Small intestine (tissue), 7 donors: ENCODE data around the gene SLC27A6. TPM values are rescaled to one million over a fixed set of nuclear protein-coding genes. Genes with fewer than 3 reads are reported as not detected.

Source experiments
- DNase-seq, 2 donors: peaks; one replicate each; pipeline versions ENCODE4 v3.0.0 to v3.0.0-alpha.2; 2013
- FAIRE-seq: peaks from 2 replicates; lab custom pipeline; 2012; peaks lifted over from hg19 to GRCh38; lab: Jason Lieb, UNC
- H3K27ac ChIP-seq, 3 donors: one replicate each; pipeline ENCODE4 v1.5.1; 2013; ENCODE audit warnings: low read length in 2 of 3, mild to moderate bottlenecking in 2 of 3, control low read depth in 1 of 3, inconsistent platforms in 1 of 3, low read depth in 1 of 3, moderate library complexity in 1 of 3
- H3K27me3 ChIP-seq, 3 donors: one replicate each; pipeline ENCODE4 v1.6.1; 2013; ENCODE audit warnings: low read length in 3 of 3, inconsistent platforms in 1 of 3; ENCODE audit not compliant: control insufficient read depth in 3 of 3, insufficient read depth in 3 of 3
- H3K36me3 ChIP-seq, 3 donors: one replicate each; pipeline ENCODE4 v1.6.1; 2013; ENCODE audit warnings: low read length in 3 of 3, inconsistent platforms in 1 of 3, low read depth in 1 of 3, mild to moderate bottlenecking in 1 of 3, moderate library complexity in 1 of 3; ENCODE audit not compliant: control insufficient read depth in 3 of 3, insufficient read depth in 2 of 3
- H3K4me1 ChIP-seq, 3 donors: one replicate each; pipeline ENCODE4 v1.6.1; 2013; ENCODE audit warnings: low read length in 2 of 3, inconsistent platforms in 1 of 3, low read depth in 1 of 3, mild to moderate bottlenecking in 1 of 3, moderate library complexity in 1 of 3; ENCODE audit not compliant: control insufficient read depth in 3 of 3, insufficient read depth in 2 of 3
- H3K4me3 ChIP-seq, 3 donors: one replicate each; pipeline ENCODE4 v1.5.1; 2013; ENCODE audit warnings: low read length in 3 of 3, control low read depth in 1 of 3, inconsistent platforms in 1 of 3, low read depth in 1 of 3, mild to moderate bottlenecking in 1 of 3, moderate library complexity in 1 of 3
- H3K9me3 ChIP-seq, 2 donors: one replicate each; pipeline ENCODE4 v1.6.1; 2013; ENCODE audit warnings: low read depth in 1 of 2, low read length in 1 of 2; ENCODE audit not compliant: control insufficient read depth in 2 of 2, insufficient read depth in 1 of 2
- WGBS, 3 donors: extraction: QIAGEN DNeasy Blood & Tissue Kit; methylation state at CpG; one replicate each; pipeline ENCODE4 v1.1.7; 2013; 5-methylcytosine and 5-hydroxymethylcytosine counted together
- polyA plus RNA-seq, 4 donors: library from polyadenylated mRNA; stranded (reverse) in 3 of 4; unstranded in 1 of 4; fragments of 200-250 nt in 3 of 4; fragments of 120-200 nt in 1 of 4; gene quantifications; one replicate each; pipeline versions ENCODE4 v1.2.1 to v1.2.3, GENCODE V29; 2013
- donor health status: healthy with polysubstance abuse.
- donor health status: control.
- donor health status: control.
- donor health status: Bipolar disorder and iron deficiency.
- donor health status: healthy.

The SLC27A6 gene
- polyA plus RNA-seq, 4 donors: 0.50 to 1.5 (median 0.54) TPM; not detected in 1

GRCh38 chr5:129077433-129078075 is 112.3 kb downstream of the SLC27A6 start:
- WGBS, 3 donors: 54 to 72% (median 56%) methylated on average over 3 of the region's 3 CpGs
- FAIRE-seq: no peak
- no peaks in the 10 kb centered on the region for H3K4me1 ChIP-seq
- no peaks in the 10 kb centered on the region for H3K36me3 ChIP-seq
- no peaks in the 10 kb centered on the region for H3K9me3 ChIP-seq
- H3K27me3 ChIP-seq: no peaks in the 10 kb centered on the region
- H3K4me3 ChIP-seq: no peak overlapping the region
- no peak for DNase-seq
- no peak overlapping the region for H3K27ac ChIP-seq

GRCh38 chr5:129078247-129078646 is 113.0 kb downstream of the SLC27A6 start:
- Histone ChIP-seq H3K4me1 (no peaks in the 10 kb centered on the region), H3K9me3 (no peaks in the 10 kb centered on the region), H3K27ac (no peak overlapping the region), H3K36me3 (no peaks in the 10 kb centered on the region), H3K4me3 (no peak overlapping the region), H3K27me3 (no peaks in the 10 kb centered on the region)
- FAIRE-seq (no peak), DNase-seq (no peak)
- WGBS, 3 donors: 48 to 62% (median 60%) methylated on average over 1 of the region's 1 CpG

DNA sequence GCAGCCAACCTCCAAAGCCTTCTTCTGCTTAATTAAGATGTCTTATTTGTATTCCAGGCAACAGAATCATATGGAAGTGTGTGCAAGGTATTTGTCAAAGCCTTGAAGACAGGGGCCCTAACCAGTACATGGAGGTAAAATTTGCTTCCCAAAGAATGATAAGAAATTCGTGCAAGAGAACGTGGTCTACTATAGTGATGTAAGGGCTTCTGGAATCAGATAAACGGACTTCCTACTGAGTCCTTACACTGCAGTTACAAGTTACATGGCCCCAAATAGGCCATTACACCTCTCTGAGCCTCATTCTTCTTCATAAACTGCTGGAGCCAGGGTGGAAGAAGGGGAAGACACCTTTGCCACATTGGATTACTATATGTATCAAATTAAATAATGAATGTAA is 113.4 kb downstream of the SLC27A6 start:
- no peaks in the 10 kb centered on the region for H3K4me1 ChIP-seq
- no peak overlapping the region for H3K27ac ChIP-seq
- 54 to 67% (median 65%) methylated on average over 3 of the region's 3 CpGs for WGBS, 3 donors
- FAIRE-seq (no peak), DNase-seq (no peak)
- no peaks in the 10 kb centered on the region for H3K36me3 ChIP-seq
- no peak overlapping the region for H3K4me3 ChIP-seq
- H3K9me3 ChIP-seq: no peaks in the 10 kb centered on the region
- H3K27me3 ChIP-seq: no peaks in the 10 kb centered on the region

GRCh38 chr5:129079496-129079895 is 114.2 kb downstream of the SLC27A6 start:
- DNase-seq: no peak
- H3K4me3 ChIP-seq: no peak overlapping the region
- H3K27me3 ChIP-seq: no peaks in the 10 kb centered on the region
- no peak overlapping the region for H3K27ac ChIP-seq
- no peaks in the 10 kb centered on the region for H3K9me3 ChIP-seq
- FAIRE-seq: no peak
- no peaks in the 10 kb centered on the region for H3K4me1 ChIP-seq
- no peaks in the 10 kb centered on the region for H3K36me3 ChIP-seq

- DNase-seq (no peak), FAIRE-seq (no peak)
- Histone ChIP-seq H3K36me3 (no peaks in the 10 kb centered on the region), H3K27me3 (no peaks in the 10 kb centered on the region), H3K4me1 (no peaks in the 10 kb centered on the region), H3K27ac (no peak overlapping the region), H3K4me3 (no peak overlapping the region), H3K9me3 (no peaks in the 10 kb centered on the region)
- 56 to 87% (median 72%) methylated on average over 7 of the region's 7 CpGs for WGBS, 3 donors
Observed at GRCh38 chr5:129080766-129081165, 115.5 kb downstream of the SLC27A6 start.

- DNase-seq (no peak), FAIRE-seq (no peak)
- H3K4me1 ChIP-seq: no peaks in the 10 kb centered on the region
- no peaks in the 10 kb centered on the region for H3K9me3 ChIP-seq
- H3K36me3 ChIP-seq: no peaks in the 10 kb centered on the region
- no peak overlapping the region for H3K27ac ChIP-seq
- H3K27me3 ChIP-seq: no peaks in the 10 kb centered on the region
- H3K4me3 ChIP-seq: no peak overlapping the region
- 79 to 85% (median 84%) methylated on average over 6 of the region's 6 CpGs for WGBS, 3 donors
Observed at GRCh38 chr5:129082225-129083136, 117.2 kb downstream of the SLC27A6 start.

Other genes with a start within 250 kb of the SLC27A6 start
- 10 to 100 TPM; 43.8 to 65.4 (median 55.9) TPM for gene ISOC1, start 129.3 kb downstream of the SLC27A6 start, polyA plus RNA-seq